ENCODE measurements around the gene SSBP2. TPM values are rescaled to one million over a fixed set of nuclear protein-coding genes. Genes with fewer than 3 reads are reported as not detected.
A peak's percentile ranks its signal among the peaks of the same experiment; 100 is the strongest.

Gene SSBP2
- 13.7 TPM for polyA plus RNA-seq (2012; ENCODE audit: insufficient read length, low read depth)

DNA sequence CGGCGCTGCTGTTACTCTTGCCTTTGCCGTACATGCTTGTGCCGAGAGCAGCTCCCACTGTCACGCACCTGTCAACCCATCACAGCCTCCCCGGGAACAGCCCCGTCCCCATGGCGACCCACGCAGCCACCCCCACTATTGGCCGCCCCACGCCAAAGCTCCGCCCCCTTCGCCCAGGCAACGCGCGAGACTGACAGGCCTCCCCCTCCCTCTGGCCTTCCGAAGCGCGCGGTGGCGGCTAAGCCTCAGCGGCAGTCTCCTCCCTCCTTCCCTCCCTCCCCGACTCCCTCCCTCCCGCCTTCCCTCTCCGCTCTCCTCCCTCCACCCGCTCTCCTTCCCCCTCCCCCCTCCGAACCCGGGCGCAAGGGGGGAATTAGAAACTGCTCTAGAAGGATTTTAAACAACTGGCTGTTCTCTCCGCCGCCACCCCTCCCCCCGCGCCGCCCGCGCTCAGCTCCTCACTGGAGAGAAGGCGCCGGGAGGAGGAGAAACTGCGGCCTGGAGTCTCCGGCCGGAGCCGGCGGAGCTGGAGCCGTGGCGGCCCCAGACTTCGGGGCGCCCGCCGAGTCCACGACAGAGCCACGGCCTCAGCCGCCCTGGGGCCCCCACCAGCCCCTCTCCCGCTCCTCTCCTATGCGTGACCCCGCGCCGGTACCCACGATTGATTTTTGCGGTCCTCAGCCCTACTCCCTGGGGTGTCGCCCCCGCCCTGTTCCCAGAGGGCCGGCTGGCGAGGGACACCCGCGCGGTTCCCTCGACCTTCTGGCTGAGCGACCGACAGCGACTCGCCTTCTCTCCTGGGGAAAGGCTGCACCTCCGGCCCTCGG is at the start of gene SSBP2:
SSBP2 (minus strand) TSS at position 89 of the 827 bp plus-strand sequence; CDS start at position 34, 55 bp downstream.
- TF ChIP-seq TAF1 (IDR thresholded peaks at IDR 0.05; ENCODE audit: borderline replicate concordance, insufficient read depth, low read length) (no peak), FOXP2 (optimal IDR thresholded peaks at IDR 0.05; ENCODE audit: borderline replicate concordance, extremely low read depth, extremely low read length, insufficient read depth) (peak; percentile 46), SIN3A (IDR thresholded peaks at IDR 0.05; ENCODE audit: borderline replicate concordance, insufficient read depth, low read length) (no peak), POLR2AphosphoS5 (IDR thresholded peaks at IDR 0.05; ENCODE audit: low read depth, low read length) (no peak)
- TF ChIP-seq, protein P1, sequence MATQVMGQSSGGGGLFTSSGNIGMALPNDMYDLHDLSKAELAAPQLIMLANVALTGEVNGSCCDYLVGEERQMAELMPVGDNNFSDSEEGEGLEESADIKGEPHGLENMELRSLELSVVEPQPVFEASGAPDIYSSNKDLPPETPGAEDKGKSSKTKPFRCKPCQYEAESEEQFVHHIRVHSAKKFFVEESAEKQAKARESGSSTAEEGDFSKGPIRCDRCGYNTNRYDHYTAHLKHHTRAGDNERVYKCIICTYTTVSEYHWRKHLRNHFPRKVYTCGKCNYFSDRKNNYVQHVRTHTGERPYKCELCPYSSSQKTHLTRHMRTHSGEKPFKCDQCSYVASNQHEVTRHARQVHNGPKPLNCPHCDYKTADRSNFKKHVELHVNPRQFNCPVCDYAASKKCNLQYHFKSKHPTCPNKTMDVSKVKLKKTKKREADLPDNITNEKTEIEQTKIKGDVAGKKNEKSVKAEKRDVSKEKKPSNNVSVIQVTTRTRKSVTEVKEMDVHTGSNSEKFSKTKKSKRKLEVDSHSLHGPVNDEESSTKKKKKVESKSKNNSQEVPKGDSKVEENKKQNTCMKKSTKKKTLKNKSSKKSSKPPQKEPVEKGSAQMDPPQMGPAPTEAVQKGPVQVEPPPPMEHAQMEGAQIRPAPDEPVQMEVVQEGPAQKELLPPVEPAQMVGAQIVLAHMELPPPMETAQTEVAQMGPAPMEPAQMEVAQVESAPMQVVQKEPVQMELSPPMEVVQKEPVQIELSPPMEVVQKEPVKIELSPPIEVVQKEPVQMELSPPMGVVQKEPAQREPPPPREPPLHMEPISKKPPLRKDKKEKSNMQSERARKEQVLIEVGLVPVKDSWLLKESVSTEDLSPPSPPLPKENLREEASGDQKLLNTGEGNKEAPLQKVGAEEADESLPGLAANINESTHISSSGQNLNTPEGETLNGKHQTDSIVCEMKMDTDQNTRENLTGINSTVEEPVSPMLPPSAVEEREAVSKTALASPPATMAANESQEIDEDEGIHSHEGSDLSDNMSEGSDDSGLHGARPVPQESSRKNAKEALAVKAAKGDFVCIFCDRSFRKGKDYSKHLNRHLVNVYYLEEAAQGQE (IDR thresholded peaks at IDR 0.05; ENCODE audit: insufficient read depth in 1 of 2, low read depth in 2 of 2, low read length in 2 of 2) = 0 out of 4 replicates have a peak, but pooled peaks of 1 of the 2 experiments have one; percentile 29

DNA sequence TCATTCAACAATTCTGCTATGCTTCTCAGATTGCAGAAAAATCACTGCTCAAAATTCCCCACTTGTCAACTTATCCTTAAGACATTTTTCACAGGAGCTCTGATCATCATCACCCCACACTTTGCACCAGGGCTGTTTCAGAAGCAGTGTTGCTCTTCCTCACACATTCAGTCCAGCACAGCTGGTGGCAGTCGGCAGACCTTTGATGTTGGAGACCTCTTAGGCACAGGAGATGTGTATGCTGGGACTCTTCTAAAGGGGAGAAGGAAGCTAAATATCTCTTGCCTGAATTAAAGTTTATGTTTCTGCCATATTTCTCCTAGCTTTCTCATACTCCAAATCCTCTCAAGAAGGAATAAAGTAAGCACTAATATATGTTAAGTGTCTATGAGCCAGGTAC is 44.8 kb upstream of the SSBP2 start:
- TF ChIP-seq TAF1 (IDR thresholded peaks at IDR 0.05; ENCODE audit: borderline replicate concordance, insufficient read depth, low read length) (no peak), FOXP2 (optimal IDR thresholded peaks at IDR 0.05; ENCODE audit: borderline replicate concordance, extremely low read depth, extremely low read length, insufficient read depth) (no peak), SIN3A (IDR thresholded peaks at IDR 0.05; ENCODE audit: borderline replicate concordance, insufficient read depth, low read length) (no peak), POLR2AphosphoS5 (IDR thresholded peaks at IDR 0.05; ENCODE audit: low read depth, low read length) (no peak)
- TF ChIP-seq, protein P1 (IDR thresholded peaks at IDR 0.05; ENCODE audit: insufficient read depth in 1 of 2, low read depth in 2 of 2, low read length in 2 of 2) = no peak

DNA sequence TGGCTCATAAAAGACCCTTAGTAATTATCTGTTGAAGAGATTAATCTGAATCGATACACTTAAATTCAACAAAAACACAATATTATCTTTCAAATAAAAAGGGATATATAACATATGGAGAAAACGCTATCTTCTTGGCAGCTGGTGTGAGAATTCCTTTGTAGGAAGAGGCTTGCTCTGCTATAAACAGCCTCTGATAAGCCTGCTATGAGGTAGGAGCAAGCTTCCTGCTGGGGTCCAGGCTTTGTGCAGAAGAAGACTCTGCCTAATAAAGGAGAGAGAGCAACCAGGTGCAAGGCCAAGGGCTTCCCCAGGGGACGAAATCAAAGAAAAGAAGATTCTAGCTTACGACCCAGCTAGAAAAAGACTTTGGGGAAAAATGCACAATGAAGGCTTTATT is 43.3 kb upstream of the SSBP2 start:
- TF ChIP-seq FOXP2 (optimal IDR thresholded peaks at IDR 0.05; ENCODE audit: borderline replicate concordance, extremely low read depth, extremely low read length, insufficient read depth) = no peak
- no peak for TF ChIP-seq TAF1 (IDR thresholded peaks at IDR 0.05; ENCODE audit: borderline replicate concordance, insufficient read depth, low read length)
- no peak for TF ChIP-seq SIN3A (IDR thresholded peaks at IDR 0.05; ENCODE audit: borderline replicate concordance, insufficient read depth, low read length)
- TF ChIP-seq, protein P1 (IDR thresholded peaks at IDR 0.05; ENCODE audit: insufficient read depth in 1 of 2, low read depth in 2 of 2, low read length in 2 of 2) = no peak
- no peak for TF ChIP-seq POLR2AphosphoS5 (IDR thresholded peaks at IDR 0.05; ENCODE audit: low read depth, low read length)

DNA sequence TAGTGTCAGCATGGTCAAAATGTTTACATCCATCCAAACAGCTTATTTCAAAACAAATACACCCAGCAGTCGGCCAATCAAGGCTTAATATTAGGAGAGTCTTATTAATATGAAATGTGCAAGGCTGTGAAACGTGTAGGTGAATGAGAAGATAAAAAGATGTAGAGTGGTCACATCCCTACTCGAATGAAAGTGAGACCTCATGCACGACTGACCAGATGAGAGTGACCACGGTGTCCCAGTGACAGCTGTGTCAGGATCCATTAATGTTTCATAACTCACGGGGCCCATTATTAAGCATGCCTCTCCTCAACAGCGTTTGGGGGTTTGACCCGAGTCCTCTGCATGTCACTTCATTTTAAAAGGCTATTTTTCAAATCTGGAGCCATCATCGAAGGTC is 39.4 kb upstream of the SSBP2 start:
- TF ChIP-seq, protein P1 (IDR thresholded peaks at IDR 0.05; ENCODE audit: insufficient read depth in 1 of 2, low read depth in 2 of 2, low read length in 2 of 2) = no peak
- TF ChIP-seq POLR2AphosphoS5 (IDR thresholded peaks at IDR 0.05; ENCODE audit: low read depth, low read length) = no peak
- TF ChIP-seq FOXP2 (optimal IDR thresholded peaks at IDR 0.05; ENCODE audit: borderline replicate concordance, extremely low read depth, extremely low read length, insufficient read depth) = no peak
- TF ChIP-seq TAF1 (IDR thresholded peaks at IDR 0.05; ENCODE audit: borderline replicate concordance, insufficient read depth, low read length) = no peak
- TF ChIP-seq SIN3A (IDR thresholded peaks at IDR 0.05; ENCODE audit: borderline replicate concordance, insufficient read depth, low read length) = no peak

Measured in PFSK-1 (cell line).